ENCODE measurements around the gene SFN.

DNA sequence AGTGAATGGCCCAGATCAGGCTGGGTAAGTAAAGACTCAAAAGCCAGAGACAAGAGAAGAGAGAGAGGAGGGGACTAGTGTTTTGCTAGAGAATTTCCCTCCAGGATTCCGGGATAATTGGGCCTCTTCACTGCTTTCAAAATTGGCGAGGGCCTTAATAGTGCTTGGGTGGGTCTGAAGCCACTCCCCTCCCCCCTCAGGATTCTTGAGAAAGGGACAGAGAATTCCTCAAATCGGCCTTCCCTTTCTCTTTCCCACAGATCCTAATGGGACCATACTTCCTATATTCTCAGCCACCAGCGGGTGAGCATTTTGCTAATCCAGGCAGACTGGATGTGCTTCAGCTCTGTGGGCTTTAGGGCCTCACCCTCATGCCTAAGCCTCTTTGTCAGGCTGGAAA lies 11.9 kb downstream of the SFN start:
- TF ChIP-seq CTCF (IDR thresholded peaks at IDR 0.05; ENCODE audit: borderline replicate concordance, extremely low read depth, low read length, poor library complexity, severe bottlenecking) = no peak
- no peak for TF ChIP-seq EZH2 (IDR thresholded peaks at IDR 0.05; ENCODE audit: borderline replicate concordance, low read depth, low read length, severe bottlenecking)

All from DND-41 (cell line).